ENCODE data around the gene C3orf62. TPM values are rescaled to one million over a fixed set of nuclear protein-coding genes. Genes with fewer than 3 reads are reported as not detected.
A peak's percentile ranks its signal among the peaks of the same experiment; 100 is the strongest.

C3orf62 gene
- polyA plus RNA-seq, 2 donors, result 4.2 to 6.6 TPM

DNA sequence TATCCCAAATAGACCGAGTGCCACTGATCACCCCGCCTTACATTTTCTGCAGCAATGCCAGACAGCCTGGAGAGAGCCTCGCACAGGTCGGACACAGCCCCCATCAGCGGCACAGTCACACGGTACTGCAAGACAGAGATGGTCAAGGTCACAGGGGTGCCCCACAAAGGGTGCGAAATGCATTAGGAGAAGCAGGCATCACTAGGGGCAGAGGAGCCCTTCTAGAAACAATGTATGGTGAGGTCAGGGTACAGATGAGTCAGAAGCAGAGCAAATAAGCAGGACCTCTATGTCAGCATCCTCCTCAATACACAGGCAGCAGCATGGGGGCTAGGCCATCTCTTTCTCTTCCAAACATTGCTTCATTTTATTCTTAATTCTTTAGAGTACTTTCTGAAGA lies 21.5 kb upstream of the C3orf62 start:
- Histone ChIP-seq H3K27ac (ENCODE audit: low read depth in 2 of 2, low read length in 1 of 2) (no peak overlapping the region), H3K36me3 (ENCODE audit: control insufficient read depth in 2 of 2, insufficient read depth in 2 of 2, low read length in 1 of 2) (peaks cover 13 to 43% of the 10 kb centered on the region in 2 donors), H3K4me3 (ENCODE audit: low read depth in 1 of 2, low read length in 2 of 2) (no peak overlapping the region), H3K27me3 (ENCODE audit: control insufficient read depth in 1 of 2, insufficient read depth in 2 of 2, low read length in 2 of 2) (no peaks in the 10 kb centered on the region), H3K9me3 (ENCODE audit: control insufficient read depth in 2 of 2, insufficient read depth in 1 of 2, low read depth in 1 of 2, low read length in 1 of 2) (no peaks in the 10 kb centered on the region), H3K4me1 (ENCODE audit: control insufficient read depth in 2 of 2, insufficient read depth in 2 of 2, low read length in 1 of 2) (peaks cover 3 to 7% of the 10 kb centered on the region in 2 donors)
- WGBS, 2 donors, result 95 to 98% methylated on average over 7 of the region's 7 CpGs

DNA sequence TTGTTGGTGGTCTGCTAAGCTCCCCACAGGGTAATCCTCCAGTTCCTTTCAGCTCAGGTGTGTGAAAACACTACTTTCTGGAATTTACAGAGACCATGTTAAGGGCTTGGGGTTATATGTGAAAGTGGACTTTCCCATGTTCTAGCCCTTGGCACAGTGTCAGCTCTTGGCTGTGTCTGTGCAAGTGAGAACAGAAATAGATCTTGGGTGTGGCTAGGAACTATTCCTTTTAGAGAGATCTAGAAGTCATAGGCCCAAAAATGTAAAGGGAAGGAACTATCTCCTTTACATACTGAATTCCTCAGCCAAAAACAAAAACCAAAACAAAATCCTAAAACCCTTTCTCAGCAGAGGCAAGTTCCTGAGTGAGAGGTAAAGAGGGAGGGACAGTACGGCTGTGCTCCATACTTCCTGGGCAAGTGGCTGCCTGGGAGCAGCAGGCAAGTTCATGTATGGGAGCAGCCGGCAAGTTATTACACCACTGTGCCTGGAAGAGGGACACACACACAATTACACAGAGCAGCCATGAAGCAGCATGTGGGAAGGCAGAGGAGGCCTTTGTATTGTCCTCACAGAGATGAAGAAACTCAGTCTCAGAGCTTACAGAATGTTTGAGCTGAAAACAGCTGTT lies 19.9 kb upstream of the C3orf62 start:
- Histone ChIP-seq H3K27ac (ENCODE audit: low read depth in 2 of 2, low read length in 1 of 2) (peak overlapping the region; percentile 69 to 90), H3K36me3 (ENCODE audit: control insufficient read depth in 2 of 2, insufficient read depth in 2 of 2, low read length in 1 of 2) (peaks cover 16 to 45% of the 10 kb centered on the region in 2 donors)

DNA sequence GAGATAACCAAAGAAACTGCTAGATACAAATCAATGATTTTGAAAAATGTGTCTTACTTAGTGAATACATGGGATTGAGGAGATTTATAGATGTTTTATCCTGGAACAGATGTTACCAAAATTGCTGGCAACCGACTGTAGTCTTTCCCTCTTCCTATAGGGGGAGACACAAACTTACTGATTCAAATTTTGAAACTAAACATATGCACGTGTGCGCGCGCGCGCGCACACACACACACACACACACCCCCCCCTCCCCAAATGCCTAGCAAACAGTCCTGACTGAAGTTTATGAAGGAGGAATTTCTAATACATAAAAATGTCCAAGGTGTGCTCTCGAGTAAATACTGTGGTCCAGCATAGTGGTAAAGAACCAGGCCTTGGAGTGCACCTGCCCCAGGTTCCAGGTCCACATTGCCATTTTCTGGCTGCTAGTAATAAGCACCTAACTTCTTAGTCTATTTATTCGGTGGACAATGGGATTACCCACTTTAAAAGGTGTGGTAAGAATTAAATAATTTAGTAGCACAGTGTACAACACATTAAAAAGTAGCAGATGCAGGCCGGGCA lies 18.5 kb upstream of the C3orf62 start:
- no peak overlapping the region for H3K27ac ChIP-seq (ENCODE audit: low read depth in 2 of 2, low read length in 1 of 2)
- 78 to 81% methylated on average over 11 of the region's 11 CpGs for WGBS, 2 donors
- no peak overlapping the region for H3K4me3 ChIP-seq (ENCODE audit: low read depth in 1 of 2, low read length in 2 of 2)
- H3K4me1 ChIP-seq (ENCODE audit: control insufficient read depth in 2 of 2, insufficient read depth in 2 of 2, low read length in 1 of 2), result peaks cover 3 to 7% of the 10 kb centered on the region in 2 donors
- H3K36me3 ChIP-seq (ENCODE audit: control insufficient read depth in 2 of 2, insufficient read depth in 2 of 2, low read length in 1 of 2), result peaks cover 16 to 42% of the 10 kb centered on the region in 2 donors
- no peaks in the 10 kb centered on the region for H3K9me3 ChIP-seq (ENCODE audit: control insufficient read depth in 2 of 2, insufficient read depth in 1 of 2, low read depth in 1 of 2, low read length in 1 of 2)
- H3K27me3 ChIP-seq (ENCODE audit: control insufficient read depth in 1 of 2, insufficient read depth in 2 of 2, low read length in 2 of 2), result no peaks in the 10 kb centered on the region

More for the DNA sequence above, 19.9 kb upstream of the C3orf62 start:
- peaks cover 3 to 7% of the 10 kb centered on the region in 2 donors for H3K4me1 ChIP-seq (ENCODE audit: control insufficient read depth in 2 of 2, insufficient read depth in 2 of 2, low read length in 1 of 2)
- WGBS, 2 donors, result 32 to 64% methylated on average over 2 of the region's 2 CpGs
- no peaks in the 10 kb centered on the region for H3K9me3 ChIP-seq (ENCODE audit: control insufficient read depth in 2 of 2, insufficient read depth in 1 of 2, low read depth in 1 of 2, low read length in 1 of 2)
- H3K27me3 ChIP-seq (ENCODE audit: control insufficient read depth in 1 of 2, insufficient read depth in 2 of 2, low read length in 2 of 2), result no peaks in the 10 kb centered on the region
- H3K4me3 ChIP-seq (ENCODE audit: low read depth in 1 of 2, low read length in 2 of 2), result no peak overlapping the region

DNA sequence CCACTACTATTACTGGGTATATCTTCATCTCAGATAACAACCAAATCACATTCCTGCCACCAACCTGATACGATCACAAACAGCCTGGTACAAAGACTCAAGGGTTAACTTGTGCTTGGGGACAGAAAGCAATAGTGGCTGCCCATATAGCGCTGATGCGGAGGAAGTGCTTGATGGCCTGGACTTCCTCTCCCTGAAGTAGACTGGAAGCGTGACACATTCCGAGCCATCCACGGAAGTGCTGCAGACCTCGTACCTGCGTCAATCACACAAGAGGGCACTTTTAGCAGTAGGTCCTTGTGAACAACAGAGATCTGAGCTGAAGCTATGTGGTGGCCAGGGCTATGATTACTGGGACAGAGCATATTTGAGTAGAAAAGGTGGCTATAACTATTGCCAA lies 17.3 kb upstream of the C3orf62 start:
- Histone ChIP-seq H3K4me1 (ENCODE audit: control insufficient read depth in 2 of 2, insufficient read depth in 2 of 2, low read length in 1 of 2) (peaks cover 3 to 7% of the 10 kb centered on the region in 2 donors), H3K9me3 (ENCODE audit: control insufficient read depth in 2 of 2, insufficient read depth in 1 of 2, low read depth in 1 of 2, low read length in 1 of 2) (no peaks in the 10 kb centered on the region), H3K27ac (ENCODE audit: low read depth in 2 of 2, low read length in 1 of 2) (no peak overlapping the region), H3K36me3 (ENCODE audit: control insufficient read depth in 2 of 2, insufficient read depth in 2 of 2, low read length in 1 of 2) (peaks cover 12 to 43% of the 10 kb centered on the region in 2 donors), H3K27me3 (ENCODE audit: control insufficient read depth in 1 of 2, insufficient read depth in 2 of 2, low read length in 2 of 2) (no peaks in the 10 kb centered on the region), H3K4me3 (ENCODE audit: low read depth in 1 of 2, low read length in 2 of 2) (no peak overlapping the region)
- WGBS, 2 donors, result 88% methylated on average over 8 of the region's 8 CpGs

DNA sequence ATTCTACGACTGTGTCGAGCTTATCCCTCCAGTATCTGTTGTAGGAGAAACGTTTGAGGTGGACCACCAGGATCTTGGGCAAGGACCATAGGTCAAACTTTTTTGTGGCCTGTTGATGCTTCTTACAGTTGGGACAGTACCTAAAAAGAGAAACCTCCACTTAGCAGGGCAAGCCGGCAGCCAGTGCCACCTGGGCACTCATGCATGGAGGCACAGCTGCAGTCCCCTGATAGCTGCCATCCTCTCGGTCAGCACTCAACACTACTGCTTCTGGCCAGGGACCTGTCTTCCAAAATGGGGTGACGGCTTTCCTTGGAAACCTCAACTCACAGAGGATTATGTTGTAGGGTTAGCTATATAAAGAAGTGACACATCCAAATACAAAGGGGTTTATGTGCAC lies 7.0 kb upstream of the C3orf62 start:
- no peak overlapping the region for H3K4me3 ChIP-seq (ENCODE audit: low read depth in 1 of 2, low read length in 2 of 2)
- H3K9me3 ChIP-seq (ENCODE audit: control insufficient read depth in 2 of 2, insufficient read depth in 1 of 2, low read depth in 1 of 2, low read length in 1 of 2), result no peaks in the 10 kb centered on the region
- H3K36me3 ChIP-seq (ENCODE audit: control insufficient read depth in 2 of 2, insufficient read depth in 2 of 2, low read length in 1 of 2), result peaks cover 23 to 43% of the 10 kb centered on the region in 2 donors
- H3K4me1 ChIP-seq (ENCODE audit: control insufficient read depth in 2 of 2, insufficient read depth in 2 of 2, low read length in 1 of 2), result peaks cover 0 to 2% of the 10 kb centered on the region in 2 donors
- 92 to 96% methylated on average over 6 of the region's 6 CpGs for WGBS, 2 donors
- H3K27me3 ChIP-seq (ENCODE audit: control insufficient read depth in 1 of 2, insufficient read depth in 2 of 2, low read length in 2 of 2), result no peaks in the 10 kb centered on the region
- no peak overlapping the region for H3K27ac ChIP-seq (ENCODE audit: low read depth in 2 of 2, low read length in 1 of 2)

DNA sequence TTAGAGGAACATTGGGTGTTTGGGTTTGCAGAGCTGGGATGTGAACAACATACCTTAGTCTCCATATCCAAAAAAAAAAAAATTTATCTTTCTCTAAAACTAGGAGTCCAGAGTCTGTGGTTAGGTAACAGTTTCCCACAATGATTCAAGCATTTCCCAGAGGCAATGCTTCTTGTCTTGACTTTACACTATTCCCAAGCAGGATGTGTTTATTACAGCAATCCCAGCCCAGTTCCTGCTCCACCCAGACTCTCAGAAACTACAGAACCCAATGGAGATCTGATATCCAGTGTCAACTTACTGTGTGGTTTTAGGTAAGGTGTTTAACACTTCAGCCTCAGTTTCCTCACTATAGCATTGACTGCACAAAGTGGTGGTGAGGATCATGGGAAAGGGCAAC lies 2.3 kb upstream of the C3orf62 start:
- no peaks in the 10 kb centered on the region for H3K9me3 ChIP-seq (ENCODE audit: control insufficient read depth in 2 of 2, insufficient read depth in 1 of 2, low read depth in 1 of 2, low read length in 1 of 2)
- H3K36me3 ChIP-seq (ENCODE audit: control insufficient read depth in 2 of 2, insufficient read depth in 2 of 2, low read length in 1 of 2), result peaks cover 10 to 21% of the 10 kb centered on the region in 2 donors
- peak overlapping the region; percentile 46 to 66 for H3K27ac ChIP-seq (ENCODE audit: low read depth in 2 of 2, low read length in 1 of 2)
- peaks cover 2% of the 10 kb centered on the region in 2 donors for H3K4me1 ChIP-seq (ENCODE audit: control insufficient read depth in 2 of 2, insufficient read depth in 2 of 2, low read length in 1 of 2)
- no peaks in the 10 kb centered on the region for H3K27me3 ChIP-seq (ENCODE audit: control insufficient read depth in 1 of 2, insufficient read depth in 2 of 2, low read length in 2 of 2)
- H3K4me3 ChIP-seq (ENCODE audit: low read depth in 1 of 2, low read length in 2 of 2), result no peak overlapping the region

DNA sequence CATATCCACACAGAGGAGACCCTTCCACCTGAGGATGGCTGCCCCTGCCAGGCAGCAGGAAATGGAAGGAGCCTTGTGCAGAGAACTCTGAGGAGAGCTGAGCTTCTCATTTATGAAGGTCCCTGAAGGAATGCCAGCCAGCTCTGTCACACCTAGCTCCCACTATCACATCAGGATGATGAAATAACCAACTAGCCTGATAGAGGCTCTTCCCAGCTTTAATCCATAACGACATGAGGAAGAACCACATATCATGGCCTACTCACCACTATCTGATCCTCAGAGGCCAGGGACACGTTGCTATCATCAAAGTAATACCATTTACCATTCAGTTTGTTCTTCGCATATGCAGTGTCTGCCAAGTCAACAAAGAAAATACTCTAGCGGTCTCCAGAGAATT lies 1.5 kb upstream of the C3orf62 start:
- Histone ChIP-seq H3K9me3 (ENCODE audit: control insufficient read depth in 2 of 2, insufficient read depth in 1 of 2, low read depth in 1 of 2, low read length in 1 of 2) (no peaks in the 10 kb centered on the region), H3K4me3 (ENCODE audit: low read depth in 1 of 2, low read length in 2 of 2) (no peak overlapping the region), H3K4me1 (ENCODE audit: control insufficient read depth in 2 of 2, insufficient read depth in 2 of 2, low read length in 1 of 2) (peaks cover 2% of the 10 kb centered on the region in 2 donors), H3K27me3 (ENCODE audit: control insufficient read depth in 1 of 2, insufficient read depth in 2 of 2, low read length in 2 of 2) (no peaks in the 10 kb centered on the region), H3K27ac (ENCODE audit: low read depth in 2 of 2, low read length in 1 of 2) (peak overlapping the region; percentile 42 to 73), H3K36me3 (ENCODE audit: control insufficient read depth in 2 of 2, insufficient read depth in 2 of 2, low read length in 1 of 2) (peaks cover 4 to 14% of the 10 kb centered on the region in 2 donors)
- 43 to 44% methylated on average over 4 of the region's 4 CpGs for WGBS, 2 donors

DNA sequence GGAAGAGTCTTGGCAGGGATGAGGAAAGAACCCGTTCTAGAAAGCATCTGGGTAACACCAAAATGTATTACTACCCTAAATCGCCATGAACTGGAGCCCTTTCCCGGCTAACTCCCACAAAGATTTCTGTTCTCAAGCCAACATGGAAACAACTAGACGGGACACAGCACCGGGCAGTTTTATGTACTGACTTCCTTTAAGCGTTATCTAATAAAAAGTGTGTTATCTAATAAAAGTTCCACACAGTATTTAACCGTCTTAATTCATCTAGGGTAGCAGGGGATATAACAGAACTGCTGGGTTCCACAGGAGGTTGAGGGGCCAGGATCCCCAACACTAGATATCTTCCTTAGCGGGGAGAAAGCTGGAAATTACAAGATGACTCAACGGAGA lies 347 bp upstream of the C3orf62 start:
- Histone ChIP-seq H3K4me3 (ENCODE audit: low read depth in 1 of 2, low read length in 2 of 2) (peak overlapping the region; percentile 52 to 67), H3K27ac (ENCODE audit: low read depth in 2 of 2, low read length in 1 of 2) (peak overlapping the region; percentile 89 to 97), H3K9me3 (ENCODE audit: control insufficient read depth in 2 of 2, insufficient read depth in 1 of 2, low read depth in 1 of 2, low read length in 1 of 2) (no peaks in the 10 kb centered on the region), H3K36me3 (ENCODE audit: control insufficient read depth in 2 of 2, insufficient read depth in 2 of 2, low read length in 1 of 2) (peaks cover 0 to 15% of the 10 kb centered on the region in 2 donors), H3K27me3 (ENCODE audit: control insufficient read depth in 1 of 2, insufficient read depth in 2 of 2, low read length in 2 of 2) (no peaks in the 10 kb centered on the region), H3K4me1 (ENCODE audit: control insufficient read depth in 2 of 2, insufficient read depth in 2 of 2, low read length in 1 of 2) (peaks cover 2% of the 10 kb centered on the region in 2 donors)
- WGBS, 2 donors, result 22 to 29% methylated on average over 9 of the region's 9 CpGs

DNA sequence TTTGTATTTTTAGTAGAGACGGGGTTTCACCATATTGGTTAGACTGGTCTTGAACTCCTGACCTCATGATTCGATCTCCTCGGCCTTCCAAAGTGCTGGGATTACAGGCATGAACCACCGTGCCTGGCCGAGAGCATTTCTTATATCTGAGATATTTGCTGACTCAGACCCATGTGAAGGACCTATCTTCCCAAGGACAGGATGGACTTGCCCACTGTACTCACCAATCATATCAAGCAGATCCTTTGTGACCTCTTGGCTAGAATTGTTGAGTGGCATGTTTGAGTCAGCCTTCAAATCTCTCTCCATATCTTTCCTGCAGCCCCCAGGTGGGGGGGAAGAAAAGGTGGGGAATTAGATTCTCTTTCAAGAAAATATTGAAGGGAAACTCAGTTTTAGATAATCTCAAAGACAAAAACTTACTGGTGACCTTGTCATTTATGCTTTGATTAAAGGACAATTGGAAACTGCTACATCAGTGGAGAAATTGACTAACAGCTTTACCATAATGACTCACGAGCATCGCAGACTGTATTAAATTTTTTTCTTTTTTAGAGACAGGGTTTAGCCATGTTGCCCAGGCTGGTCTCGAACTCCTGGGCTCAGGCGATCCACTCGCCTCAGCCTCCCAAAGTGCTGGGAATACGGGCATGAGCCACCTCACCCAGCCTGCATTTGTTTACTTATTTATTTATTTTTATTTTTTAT lies 3.1 kb downstream of the C3orf62 start:
- no peak overlapping the region for H3K27ac ChIP-seq (ENCODE audit: low read depth in 2 of 2, low read length in 1 of 2)
- peaks cover 0 to 2% of the 10 kb centered on the region in 2 donors for H3K4me1 ChIP-seq (ENCODE audit: control insufficient read depth in 2 of 2, insufficient read depth in 2 of 2, low read length in 1 of 2)
- no peaks in the 10 kb centered on the region for H3K9me3 ChIP-seq (ENCODE audit: control insufficient read depth in 2 of 2, insufficient read depth in 1 of 2, low read depth in 1 of 2, low read length in 1 of 2)
- no peak overlapping the region for H3K4me3 ChIP-seq (ENCODE audit: low read depth in 1 of 2, low read length in 2 of 2)
- 92 to 93% methylated on average over 11 of the region's 11 CpGs for WGBS, 2 donors
- H3K36me3 ChIP-seq (ENCODE audit: control insufficient read depth in 2 of 2, insufficient read depth in 2 of 2, low read length in 1 of 2), result peaks cover 0 to 10% of the 10 kb centered on the region in 2 donors
- H3K27me3 ChIP-seq (ENCODE audit: control insufficient read depth in 1 of 2, insufficient read depth in 2 of 2, low read length in 2 of 2), result no peaks in the 10 kb centered on the region

Measured in esophagus (tissue), 2 donors.